Lung (tissue), 12 donors: Measurements from ENCODE around the gene CAPS2. TPM values are rescaled to one million over a fixed set of nuclear protein-coding genes. Genes with fewer than 3 reads are reported as not detected.

ENCODE experiments used
- ATAC-seq: fragments of 200-7000 bp; cut with Tn5 transposase; one replicate; pipeline ENCODE4 v1.9.1; 2020; ENCODE audit warnings: moderate number of reproducible peaks; ENCODE audit not compliant: insufficient read depth, low FRiP score
- DNase-seq, 3 donors: peaks; one replicate each; pipeline ENCODE4 v3.0.0-alpha.2; 2013 to 2017
- H3K27ac ChIP-seq, 2 donors: one replicate each; pipeline ENCODE4 v1.5.1; 2013; ENCODE audit warnings: mild to moderate bottlenecking in 2 of 2, moderate library complexity in 2 of 2, control low read depth in 1 of 2, inconsistent platforms in 1 of 2, low read depth in 1 of 2, low read length in 1 of 2
- H3K27me3 ChIP-seq, 3 donors: one replicate each; pipeline ENCODE4 v1.5.1; 2013; ENCODE audit warnings: low read length in 2 of 3; ENCODE audit not compliant: control insufficient read depth in 3 of 3, insufficient read depth in 3 of 3
- H3K36me3 ChIP-seq, 4 donors: one replicate each; pipeline ENCODE4 v1.5.1; 2013; ENCODE audit warnings: low read length in 4 of 4, mild to moderate bottlenecking in 1 of 4, moderate library complexity in 1 of 4; ENCODE audit not compliant: control insufficient read depth in 4 of 4, insufficient read depth in 4 of 4
- H3K4me1 ChIP-seq, 5 donors: one replicate each; pipeline ENCODE4 v1.5.1; 2013; ENCODE audit warnings: low read length in 5 of 5, mild to moderate bottlenecking in 2 of 5, moderate library complexity in 1 of 5; ENCODE audit not compliant: control insufficient read depth in 5 of 5, insufficient read depth in 5 of 5
- H3K4me3 ChIP-seq: one replicate; pipeline ENCODE4 v1.5.1; 2013; ENCODE audit warnings: mild to moderate bottlenecking, control low read depth, moderate library complexity
- H3K9ac ChIP-seq, 2 donors: one replicate each; pipeline ENCODE4 v1.5.1; 2013; ENCODE audit warnings: low read length in 2 of 2, control low read depth in 1 of 2; ENCODE audit not compliant: insufficient read depth in 1 of 2
- H3K9me3 ChIP-seq, 4 donors: one replicate each; pipeline ENCODE4 v1.5.1; 2013; ENCODE audit warnings: low read length in 3 of 4, mild to moderate bottlenecking in 1 of 4, moderate library complexity in 1 of 4; ENCODE audit not compliant: control insufficient read depth in 4 of 4, insufficient read depth in 3 of 4
- CTCF ChIP-seq: IDR thresholded peaks from 2 replicates; pipeline ENCODE4 v1.5.1; 2012; ENCODE audit warnings: mild to moderate bottlenecking; ENCODE audit errors: control extremely low read depth, extremely low read depth
- WGBS, 2 donors: extraction: QIAGEN DNeasy Blood & Tissue Kit; methylation state at CpG; one replicate each; pipeline ENCODE4 v1.1.7; 2013; 5-methylcytosine and 5-hydroxymethylcytosine counted together
- polyA plus RNA-seq, 2 donors: library from polyadenylated mRNA; stranded (reverse); fragments of 200-250 nt; gene quantifications; one replicate each; pipeline ENCODE4 v1.2.1, GENCODE V29; 2013
- total RNA-seq, 2 donors: library from RNA; depleted of rRNA in 1 of 2; stranded (reverse); fragments of >200 nt in 1 of 2; gene quantifications; one replicate each; pipeline ENCODE4 v1.2.1, GENCODE V29; 2014 to 2021
- donor health status: control.
- donor health status: control.
- donor health status: Bipolar disorder and iron deficiency.
- donor health status: healthy.
- donor health status: DM: yes; HTN: yes; CAD: no.

The CAPS2 gene
- total and polyA plus RNA-seq, 4 donors = 2.5 to 11.9 (median 7.4) TPM

- H3K27ac ChIP-seq = no peak overlapping the region
- no peak for TF ChIP-seq CTCF
- peaks cover 0 to 5% (median 0%) of the 10 kb centered on the region in 5 donors for H3K4me1 ChIP-seq
- WGBS, 2 donors = 88 to 91% methylated on average over 1 of the region's 1 CpG
- no peak overlapping the region for H3K9ac ChIP-seq
- H3K9me3 ChIP-seq = no peaks in the 10 kb centered on the region
- ATAC-seq (no peak), DNase-seq (no peak)
- H3K4me3 ChIP-seq = no peak overlapping the region
- no peaks in the 10 kb centered on the region for H3K36me3 ChIP-seq
- no peaks in the 10 kb centered on the region for H3K27me3 ChIP-seq
These were observed 2.5 kb downstream of the CAPS2 start for GRCh38 chr12:75327642-75328041.

GRCh38 chr12:75323663-75324062 lies 6.5 kb downstream of the CAPS2 start:
- H3K36me3 ChIP-seq = no peaks in the 10 kb centered on the region
- H3K4me3 ChIP-seq = no peak overlapping the region
- H3K9ac ChIP-seq = no peak overlapping the region
- WGBS, 2 donors = 84 to 91% methylated on average over 3 of the region's 3 CpGs
- H3K4me1 ChIP-seq = no peaks in the 10 kb centered on the region
- no peak overlapping the region for H3K27ac ChIP-seq
- ATAC-seq (no peak), DNase-seq (no peak)
- H3K9me3 ChIP-seq = peaks cover 0 to 2% (median 0%) of the 10 kb centered on the region in 4 donors
- H3K27me3 ChIP-seq = no peaks in the 10 kb centered on the region
- TF ChIP-seq CTCF = no peak

GRCh38 chr12:75322464-75322863 lies 7.7 kb downstream of the CAPS2 start:
- 0% methylated on average over 1 of the region's 1 CpG for WGBS, 2 donors
- no peak overlapping the region for H3K4me3 ChIP-seq

More at GRCh38 chr12:75322464-75322863, 7.7 kb downstream of the CAPS2 start:
- H3K9me3 ChIP-seq = peaks cover 0 to 2% (median 0%) of the 10 kb centered on the region in 4 donors
- no peaks in the 10 kb centered on the region for H3K4me1 ChIP-seq
- no peaks in the 10 kb centered on the region for H3K27me3 ChIP-seq
- no peak for ATAC-seq
- H3K27ac ChIP-seq = no peak overlapping the region
- H3K36me3 ChIP-seq = no peaks in the 10 kb centered on the region
- no peak for DNase-seq
- no peak overlapping the region for H3K9ac ChIP-seq
- no peak for TF ChIP-seq CTCF
